ENCODE data around the gene STX18. TPM values are rescaled to one million over a fixed set of nuclear protein-coding genes. Genes with fewer than 3 reads are reported as not detected.
"Not testable (repeated sequence)": the region's sequence is repeated elsewhere in the genome, so short reads cannot be mapped to it uniquely, and the experiment has no call there.

The STX18 gene
- total RNA-seq, 1 donor from 2014 or later: 17.0 TPM

DNA sequence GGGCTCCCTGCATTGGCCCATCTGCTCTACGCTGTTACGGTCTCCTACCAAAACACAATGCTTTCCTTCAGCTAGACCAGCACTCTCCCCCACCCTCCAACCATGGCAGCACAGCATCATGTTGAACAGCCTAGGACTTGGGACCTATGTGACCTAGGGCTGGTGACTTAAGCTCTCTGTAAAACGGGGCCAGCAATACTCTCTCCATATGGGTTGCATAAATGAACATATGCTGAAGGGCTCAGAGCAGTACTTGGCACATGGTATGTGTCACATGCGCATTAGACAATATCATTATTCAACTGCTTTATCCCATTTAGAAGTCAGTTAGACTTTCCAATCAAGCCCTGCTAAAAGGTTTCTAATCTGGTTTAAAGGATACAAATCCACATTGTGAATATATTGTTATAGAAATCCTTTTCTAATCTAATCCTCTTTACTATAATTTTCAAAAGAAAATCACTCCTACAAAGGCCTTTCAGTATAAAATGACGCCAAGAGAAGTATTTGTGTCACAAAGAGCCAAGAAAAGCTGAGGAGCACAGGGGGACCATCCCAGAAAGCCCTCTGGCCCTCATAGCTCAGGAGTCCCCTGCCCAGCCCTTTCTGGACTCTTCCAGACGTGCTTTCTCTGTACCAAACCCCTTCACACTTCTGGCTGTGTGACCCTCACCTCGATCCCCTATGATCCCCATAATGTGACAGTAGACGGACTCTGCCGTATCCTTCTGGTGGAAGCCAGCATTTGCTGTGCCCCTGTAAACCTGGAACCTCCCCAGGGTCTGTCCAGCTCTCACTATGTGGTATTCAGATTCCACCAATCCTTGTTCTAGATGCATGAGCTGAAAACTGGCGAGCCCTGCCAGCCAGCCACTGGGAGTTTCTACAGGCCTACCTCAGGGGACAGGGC lies 112.6 kb downstream of the STX18 start:
- intact Hi-C loops (cut with DNase I): no loop called here
- no peak for DNase-seq (ENCODE audit: missing footprints)

DNA sequence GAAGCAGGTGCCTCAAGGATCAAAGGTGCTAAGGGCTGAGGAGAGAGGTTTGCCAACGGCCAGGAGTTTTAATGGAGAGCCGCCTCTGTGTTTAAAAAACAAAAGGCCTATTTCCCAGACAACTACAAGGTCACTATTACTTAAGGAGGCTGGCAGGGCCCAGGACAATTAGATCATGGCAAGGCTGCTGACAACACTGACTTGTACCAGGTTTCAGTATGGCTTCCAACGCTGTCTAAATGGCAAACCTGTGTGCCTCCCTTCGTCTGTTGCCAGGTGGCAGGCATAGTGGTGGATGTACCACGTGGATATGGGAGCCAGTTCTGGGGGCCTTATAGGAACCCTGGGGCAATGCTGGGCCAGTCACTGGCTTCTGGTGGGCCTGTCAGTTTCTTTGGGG lies 114.0 kb downstream of the STX18 start:
- DNase-seq (ENCODE audit: missing footprints) (no peak), ATAC-seq (no peak)
- intact Hi-C loops (cut with DNase I): no loop called here

More for the DNA sequence above, 112.6 kb downstream of the STX18 start:
- no peak for ATAC-seq

DNA sequence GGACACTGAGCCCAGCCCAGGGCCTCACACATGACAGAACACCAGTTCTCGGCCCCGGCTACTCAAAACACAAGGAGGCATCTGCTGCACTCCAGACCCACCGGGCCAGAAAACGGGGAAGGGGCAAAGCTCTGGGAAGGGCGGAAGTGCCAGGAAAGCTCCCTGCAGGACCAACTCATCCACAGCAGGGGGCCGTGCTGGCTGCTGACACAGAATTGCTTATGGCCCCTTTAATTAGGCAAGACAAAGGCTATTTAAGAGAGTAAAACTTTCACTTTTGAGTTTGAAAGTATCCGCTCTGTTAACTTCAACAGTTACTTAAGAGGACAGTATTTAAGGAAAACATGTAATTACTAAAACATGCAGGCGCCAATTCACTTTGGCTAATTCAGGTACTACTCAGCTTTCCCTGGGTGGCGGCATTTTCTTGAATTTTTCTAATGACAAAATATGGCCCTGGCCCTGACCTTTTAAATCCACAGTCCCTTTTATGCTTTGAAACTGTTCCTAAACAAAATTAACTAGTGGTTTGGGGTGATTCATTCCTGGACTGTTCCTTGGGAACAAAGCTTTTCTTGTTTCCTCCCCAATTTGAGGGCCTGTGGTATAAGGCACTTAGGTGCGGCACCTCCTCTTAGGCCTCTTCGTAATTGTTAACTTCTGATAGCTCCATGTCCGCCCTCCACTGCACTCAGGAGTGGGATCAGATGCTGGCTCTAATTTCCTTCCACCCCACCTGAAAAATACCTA lies 114.6 kb downstream of the STX18 start:
- no peak for DNase-seq (ENCODE audit: missing footprints)
- intact Hi-C loops (cut with DNase I): no loop called here
- ATAC-seq: no peak

- DNase-seq (ENCODE audit: missing footprints): no peak
- intact Hi-C loops (cut with DNase I): no loop called here
- no peak for ATAC-seq
Measured at GRCh38 chr4:4426511-4427120, 115.2 kb downstream of the STX18 start.

DNA sequence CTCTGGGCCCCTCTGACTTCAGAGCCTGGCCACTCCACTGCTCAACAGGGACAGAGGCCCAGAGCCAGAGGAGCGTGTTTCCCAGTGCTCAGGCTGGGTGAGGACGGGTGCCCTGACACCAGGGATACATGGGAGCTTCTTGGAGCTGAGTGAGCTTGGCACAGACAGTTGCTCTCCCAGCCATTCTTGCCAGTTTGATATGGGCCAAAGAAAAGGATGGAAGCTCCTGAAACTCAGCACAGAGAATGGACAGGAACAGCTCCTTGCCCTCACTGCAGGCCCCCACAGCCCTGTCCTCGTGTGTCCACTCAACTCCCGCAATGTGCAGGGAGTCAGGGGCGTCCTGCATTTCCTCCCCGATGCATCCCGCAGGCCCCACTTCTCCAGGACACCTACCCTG lies 116.2 kb downstream of the STX18 start:
- intact Hi-C loops (cut with DNase I): no loop called here
- no peak for DNase-seq (ENCODE audit: missing footprints)
- ATAC-seq: no peak

GRCh38 chr4:4425119-4425690 lies 116.6 kb downstream of the STX18 start:
- no peak for ATAC-seq
- intact Hi-C loops (cut with DNase I): no loop called here
- no peak for DNase-seq (ENCODE audit: missing footprints)

- DNase-seq (ENCODE audit: missing footprints) (no peak), ATAC-seq (no peak)
- intact Hi-C loops (cut with DNase I): no loop called here
Measured at GRCh38 chr4:4424499-4425115, 117.2 kb downstream of the STX18 start.

GRCh38 chr4:4423706-4424498 lies 117.9 kb downstream of the STX18 start:
- ATAC-seq (no peak), DNase-seq (ENCODE audit: missing footprints) (no peak)
- intact Hi-C loops (cut with DNase I): no loop called here

DNA sequence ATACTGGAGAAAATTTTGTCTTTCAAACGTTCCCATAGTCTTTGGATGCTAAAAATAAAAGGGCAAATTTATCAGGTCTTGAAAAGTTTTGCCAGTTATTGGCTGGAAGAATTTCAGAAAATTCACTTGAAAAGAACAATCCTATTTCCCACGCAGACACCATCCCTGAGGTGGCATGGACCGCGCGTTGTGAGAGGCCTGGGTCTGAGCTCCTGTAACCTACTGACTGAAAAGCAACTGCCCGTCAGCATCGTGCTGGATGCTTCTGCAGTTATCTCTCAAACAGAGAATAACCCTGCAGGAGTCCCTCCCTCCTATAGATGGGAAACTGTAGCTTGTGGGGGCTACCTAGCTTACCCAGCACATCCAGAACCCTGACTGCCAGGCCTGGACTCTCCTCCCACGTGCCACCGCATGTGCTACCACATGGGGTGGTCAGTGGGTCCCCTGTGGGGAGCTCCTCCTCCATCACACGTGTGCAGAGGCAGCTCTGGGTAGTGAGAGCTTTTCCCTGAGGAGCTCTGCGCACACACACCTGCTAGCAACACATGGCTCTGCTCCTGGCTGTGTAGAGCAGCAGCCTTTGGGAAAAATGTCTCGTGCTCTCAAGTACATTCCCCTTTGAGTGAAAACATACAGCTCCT lies 118.9 kb downstream of the STX18 start:
- DNase-seq (ENCODE audit: missing footprints) (no peak), ATAC-seq (no peak)
- intact Hi-C loops (cut with DNase I): no loop called here

- ATAC-seq; intact Hi-C loops (cut with DNase I): not testable (repeated sequence)
- DNase-seq (ENCODE audit: missing footprints): peak; percentile 42
Measured at GRCh38 chr4:4422117-4422516, 119.7 kb downstream of the STX18 start.

GRCh38 chr4:4421356-4421755 lies 120.5 kb downstream of the STX18 start:
- intact Hi-C loops (cut with DNase I): no loop called here
- DNase-seq (ENCODE audit: missing footprints) (peak; percentile 41), ATAC-seq (no peak)

GRCh38 chr4:4420421-4420820 lies 121.4 kb downstream of the STX18 start:
- peak; percentile 32 for DNase-seq (ENCODE audit: missing footprints)
- intact Hi-C loops (cut with DNase I): no loop called here
- no peak for ATAC-seq

- intact Hi-C loops (cut with DNase I): no loop called here
- ATAC-seq: no peak
- DNase-seq (ENCODE audit: missing footprints): no peak
Measured at GRCh38 chr4:4419896-4420295, 122.0 kb downstream of the STX18 start.

DNA sequence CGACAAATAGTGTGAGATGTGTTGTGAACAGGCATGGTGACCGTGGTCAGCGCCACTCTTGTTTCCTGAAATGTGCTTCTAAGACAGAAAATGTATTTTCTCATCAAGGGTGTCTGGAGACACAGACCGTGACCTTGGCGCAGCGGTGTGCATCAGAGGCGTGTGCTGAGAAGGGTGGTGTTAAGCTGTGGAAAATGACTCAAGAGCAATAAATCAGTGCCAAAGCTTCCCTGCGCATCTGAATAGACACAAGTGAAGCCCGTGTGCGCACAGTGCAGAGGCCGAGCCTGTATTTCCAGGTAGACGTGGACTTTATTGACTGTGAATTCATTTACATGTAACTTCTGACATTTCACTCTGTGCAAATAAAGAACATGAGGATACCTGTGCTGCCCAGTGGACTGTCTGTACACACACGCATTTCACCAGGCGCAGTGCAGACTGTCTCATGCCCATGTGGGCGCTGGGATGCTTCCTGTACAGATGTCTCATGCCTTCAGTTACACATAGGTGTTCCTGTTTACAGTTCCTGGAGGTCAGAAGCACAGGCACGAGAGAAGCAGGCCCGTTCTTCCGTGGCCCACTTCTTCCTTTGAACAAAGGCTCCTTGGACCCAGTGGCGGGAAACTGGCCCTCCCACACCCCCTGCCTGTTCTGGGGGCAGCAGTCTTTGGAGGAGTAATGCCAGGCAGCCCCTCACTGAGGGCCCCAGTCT lies 123.0 kb downstream of the STX18 start:
- DNase-seq (ENCODE audit: missing footprints) (peak; percentile 59), ATAC-seq (no peak)
- intact Hi-C loops (cut with DNase I): no loop called here

DNA sequence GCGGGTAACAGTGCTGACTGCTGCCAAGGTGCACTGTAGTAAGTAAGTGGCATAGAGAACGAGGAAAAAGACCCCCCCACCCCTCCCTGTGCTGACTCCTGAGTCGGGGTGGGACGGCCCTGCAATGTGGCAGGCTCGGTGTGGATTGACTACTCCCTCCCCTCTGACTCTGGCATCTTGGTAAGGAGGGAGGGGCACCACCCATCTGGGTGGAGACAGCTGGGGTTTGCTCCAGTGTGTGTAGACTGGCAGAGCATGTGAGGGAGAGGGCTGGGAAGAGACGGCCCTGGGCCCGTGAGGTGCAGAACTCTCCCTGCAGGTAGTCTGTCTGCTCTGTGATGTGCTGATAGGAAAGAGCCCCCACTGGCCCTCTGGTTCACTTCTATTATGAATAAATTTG lies 124.0 kb downstream of the STX18 start:
- intact Hi-C loops (cut with DNase I): no loop called here
- DNase-seq (ENCODE audit: missing footprints) (peak; percentile 28), ATAC-seq (no peak)

DNA sequence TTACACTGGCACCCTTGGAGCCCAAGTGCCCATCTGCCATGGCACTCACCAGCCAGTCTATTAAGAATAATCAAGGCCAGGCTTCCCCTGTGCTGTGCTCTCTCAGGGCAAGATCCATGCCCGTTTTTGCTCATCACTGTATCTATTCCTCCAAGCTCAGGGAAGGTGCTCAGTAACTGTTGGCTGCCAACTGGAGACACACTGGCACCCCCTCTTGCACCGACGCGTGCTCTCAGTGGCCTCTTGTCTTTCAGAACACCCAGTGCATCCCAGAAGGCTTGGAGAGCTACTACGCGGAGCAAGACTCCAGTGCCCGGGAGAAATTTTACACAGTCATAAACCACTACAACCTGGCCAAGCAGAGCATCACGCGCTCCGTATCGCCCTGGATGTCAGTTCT lies 124.9 kb downstream of the STX18 start:
- DNase-seq (ENCODE audit: missing footprints) (peak; percentile 37), ATAC-seq (no peak)
- intact Hi-C loops (cut with DNase I): no loop called here

All from Right ventricle myocardium inferior (tissue), 1 donor.